IMR-90 (cell line): ENCODE data around the gene PLAAT4. TPM values are rescaled to one million over a fixed set of nuclear protein-coding genes. Genes with fewer than 3 reads are reported as not detected.

Experiments used
- ATAC-seq: fragments of 200-7000 bp; cut with Tn5 transposase; 2 replicates; pipeline ENCODE4 v1.9.1; 2020; ENCODE audit warnings: low read depth, mild to moderate bottlenecking, moderate library complexity
- BruUV-seq: library from RNA; stranded (reverse); fragments of 400-500 nt; replicated peaks from 2 replicates; lab custom pipeline; 2021; lab: Mats Ljungman, UMichigan
- CTCF ChIA-PET: fragments of 300-600 bp; formaldehyde crosslinking; extraction: SDS; loops from one replicate; lab custom pipeline; 2021; ENCODE audit warnings: antibody characterized with exemption; lab: Yijun Ruan, JAX
- POLR2A ChIA-PET: fragments of 300-600 bp; sonication (Branson Sonifier 250); formaldehyde crosslinking; loops from one replicate; lab custom pipeline; 2022; ENCODE audit warnings: antibody characterized with exemption; ENCODE audit not compliant: unreplicated experiment; lab: Charles Lee
- DNase-seq: peaks from one replicate; pipeline ENCODE4 v3.0.0; 2013
- H2AFZ ChIP-seq: replicated peaks from 2 replicates; pipeline ENCODE3; 2013; ENCODE audit warnings: low read length, mild to moderate bottlenecking; ENCODE audit not compliant: poor library complexity
- H2AK5ac ChIP-seq: 2 replicates; pipeline ENCODE4 v1.6.1; 2013; ENCODE audit warnings: low read depth, low read length, inconsistent platforms
- H2AK9ac ChIP-seq: replicated peaks from 2 replicates; pipeline ENCODE3; 2013; ENCODE audit warnings: mild to moderate bottlenecking, low read depth, low read length, moderate library complexity; ENCODE audit not compliant: poor library complexity
- H2BK120ac ChIP-seq: 2 replicates; pipeline ENCODE4 v1.6.1; 2013; ENCODE audit warnings: low read depth, low read length, inconsistent platforms
- H2BK15ac ChIP-seq: 3 replicates; pipeline ENCODE4 v1.6.1; 2013; ENCODE audit warnings: low read depth, low read length, inconsistent platforms
- H2BK20ac ChIP-seq: 2 replicates; pipeline ENCODE4 v1.6.1; 2013; ENCODE audit warnings: low read depth, mild to moderate bottlenecking, inconsistent platforms, low read length, moderate library complexity
- H2BK5ac ChIP-seq: 2 replicates; pipeline ENCODE4 v1.6.1; 2013; ENCODE audit warnings: mild to moderate bottlenecking, low read depth, low read length, inconsistent platforms; ENCODE audit not compliant: poor library complexity, severe bottlenecking
- H3K14ac ChIP-seq: replicated peaks from 2 replicates; pipeline ENCODE4 v1.6.1; 2013; ENCODE audit warnings: low read depth, low read length, inconsistent platforms
- H3K18ac ChIP-seq: 2 replicates; pipeline ENCODE4 v1.6.1; 2013; ENCODE audit warnings: low read depth, low read length, control low read depth
- H3K23ac ChIP-seq: 2 replicates; pipeline ENCODE4 v1.6.1; 2013; ENCODE audit warnings: low read depth, low read length, inconsistent platforms
- H3K27ac ChIP-seq: 2 replicates; pipeline ENCODE4 v1.5.1; 2013; ENCODE audit warnings: mild to moderate bottlenecking, control low read depth, low read length; ENCODE audit not compliant: insufficient read depth
- H3K27me3 ChIP-seq: 2 replicates; pipeline ENCODE4 v1.6.1; 2013; ENCODE audit warnings: low read length; ENCODE audit not compliant: control insufficient read depth, insufficient read depth
- H3K36me3 ChIP-seq: 2 replicates; pipeline ENCODE4 v1.6.1; 2013; ENCODE audit warnings: low read length, mixed read lengths; ENCODE audit not compliant: control insufficient read depth, insufficient read depth
- H3K4ac ChIP-seq: 2 replicates; pipeline ENCODE4 v1.6.1; 2013; ENCODE audit warnings: low read depth, low read length, inconsistent platforms
- H3K4me1 ChIP-seq: 2 replicates; pipeline ENCODE4 v1.6.1; 2013; ENCODE audit warnings: low read length, mixed read lengths; ENCODE audit not compliant: control insufficient read depth, insufficient read depth
- H3K4me2 ChIP-seq: 2 replicates; pipeline ENCODE4 v1.6.1; 2013; ENCODE audit warnings: low read depth, mild to moderate bottlenecking, control low read depth, low read length, moderate library complexity
- H3K4me3 ChIP-seq: 2 replicates; pipeline ENCODE4 v1.5.1; 2013; ENCODE audit warnings: low read depth, mild to moderate bottlenecking, control low read depth, low read length, moderate library complexity; ENCODE audit not compliant: insufficient read depth
- H3K56ac ChIP-seq: 2 replicates; pipeline ENCODE4 v1.6.1; 2013; ENCODE audit warnings: low read length, inconsistent platforms; ENCODE audit not compliant: insufficient read depth; ENCODE audit errors: extremely low read depth
- H3K79me1 ChIP-seq, 2 experiments: 2 replicates each; pipeline ENCODE4 v1.6.1; 2013; ENCODE audit warnings: low read length in 2 of 2, inconsistent platforms in 1 of 2, low read depth in 1 of 2
- H3K9ac ChIP-seq: 2 replicates; pipeline ENCODE4 v1.6.1; 2013; ENCODE audit warnings: low read depth, low read length, control low read depth
- H3K9me1 ChIP-seq: 2 replicates; pipeline ENCODE4 v1.6.1; 2013; ENCODE audit warnings: low read length, inconsistent platforms; ENCODE audit not compliant: insufficient read depth
- H3K9me3 ChIP-seq: 2 replicates; pipeline ENCODE4 v1.6.1; 2013; ENCODE audit warnings: low read length; ENCODE audit not compliant: control insufficient read depth, insufficient read depth
- H4K20me1 ChIP-seq: 2 replicates; pipeline ENCODE4 v1.6.1; 2013; ENCODE audit warnings: low read length, inconsistent platforms; ENCODE audit not compliant: insufficient read depth
- H4K5ac ChIP-seq: 2 replicates; pipeline ENCODE4 v1.6.1; 2013; ENCODE audit warnings: mild to moderate bottlenecking, low read depth, low read length, control low read depth
- H4K8ac ChIP-seq, 2 experiments: 2 replicates each; pipeline ENCODE4 v1.6.1; 2013; ENCODE audit warnings: low read depth in 2 of 2, low read length in 2 of 2, control low read depth in 1 of 2, inconsistent platforms in 1 of 2
- H4K91ac ChIP-seq: 2 replicates; pipeline ENCODE4 v1.6.1; 2013; ENCODE audit warnings: low read depth, low read length, inconsistent platforms; ENCODE audit not compliant: insufficient read depth
- CEBPB ChIP-seq: IDR thresholded peaks from 2 replicates; pipeline ENCODE4 v1.6.1; 2012; ENCODE audit warnings: low read depth, low read length, improper control_type of control experiment
- FOS ChIP-seq: fragments of 150-350 bp; IDR thresholded peaks from 2 replicates; pipeline ENCODE4 v1.6.1; 2016; ENCODE audit warnings: low read depth, low read length
- MAFK ChIP-seq: IDR thresholded peaks from 2 replicates; pipeline ENCODE4 v1.6.1; 2012; ENCODE audit warnings: low read depth, low read length, improper control_type of control experiment
- MAZ ChIP-seq: IDR thresholded peaks from 2 replicates; pipeline ENCODE4 v1.6.1; 2012; ENCODE audit warnings: low read depth, mild to moderate bottlenecking, low read length, improper control_type of control experiment, moderate library complexity, borderline replicate concordance
- NFE2L2 ChIP-seq: fragments of 150-350 bp; IDR thresholded peaks from 2 replicates; pipeline ENCODE4 v1.6.1; 2016; ENCODE audit warnings: low read depth, mild to moderate bottlenecking, low read length
- RAD21 ChIP-seq: IDR thresholded peaks from 2 replicates; pipeline ENCODE4 v1.6.1; 2012; ENCODE audit warnings: low read length, improper control_type of control experiment
- WGBS, 2 experiments: methylation state at CpG; one replicate each; pipeline versions ENCODE4 v1.1.5 to v1.1.7; 2013; ENCODE audit warnings: missing lambda C conversion rate in 2 of 2; ENCODE audit not compliant: insufficient read length in 1 of 2; ENCODE audit errors: extremely low coverage in 2 of 2; 5-methylcytosine and 5-hydroxymethylcytosine counted together
- dilution Hi-C: fragments of 300-500 bp; cut with HindIII; formaldehyde crosslinking; loops from one replicate; pipeline ENCODE4 v1.14.3; 2018; ENCODE audit warnings: low sequenced_read_pairs; ENCODE audit not compliant: unreplicated experiment
- in situ Hi-C: fragments of 300-500 bp; cut with MboI; formaldehyde crosslinking; loops from 3 replicates; pipeline ENCODE4 v1.14.3; 2019; ENCODE audit warnings: low sequenced_read_pairs, inconsistent platforms, mixed read lengths
- intact Hi-C: fragments of 100-400 bp; cut with micrococcal nuclease; formaldehyde crosslinking; loops from 2 replicates; pipeline ENCODE4 v1.10.0; 2022
- polyA plus RNA-seq, 3 experiments: library from polyadenylated mRNA; depleted of rRNA; stranded (reverse); fragments of >200 nt; gene quantifications; 2 replicates each; pipeline ENCODE4 v1.2.3, GENCODE V29; 2012; ENCODE audit warnings: low replicate concordance in 1 of 3
- total RNA-seq: library from RNA; depleted of rRNA; stranded (reverse); fragments of >200 nt; gene quantifications from 2 replicates; pipeline ENCODE4 v1.2.3, GENCODE V29; 2012
- TF ChIP-seq, protein P1 (sequence below): conservative IDR thresholded peaks from 2 replicates; pipeline ENCODE4 v1.5.1; 2012; ENCODE audit warnings: mild to moderate bottlenecking, low read depth, low read length, improper control_type of control experiment
- TF ChIP-seq, protein P2 (sequence below): fragments of 150-350 bp; IDR thresholded peaks from 2 replicates; pipeline ENCODE4 v1.6.1; 2016; ENCODE audit warnings: low read depth, mild to moderate bottlenecking, low read length, moderate library complexity, borderline replicate concordance
- TF ChIP-seq, protein P3 (sequence below): fragments of 150-350 bp; IDR thresholded peaks from 2 replicates; pipeline ENCODE4 v1.6.1; 2017; ENCODE audit warnings: mild to moderate bottlenecking, antibody characterized with exemption, low read length, low read depth

The PLAAT4 gene
- total and polyA plus RNA-seq, 2 of the 4 experiments (the other 2 are of a cell fraction): 0.17 to 0.18 TPM

DNA sequence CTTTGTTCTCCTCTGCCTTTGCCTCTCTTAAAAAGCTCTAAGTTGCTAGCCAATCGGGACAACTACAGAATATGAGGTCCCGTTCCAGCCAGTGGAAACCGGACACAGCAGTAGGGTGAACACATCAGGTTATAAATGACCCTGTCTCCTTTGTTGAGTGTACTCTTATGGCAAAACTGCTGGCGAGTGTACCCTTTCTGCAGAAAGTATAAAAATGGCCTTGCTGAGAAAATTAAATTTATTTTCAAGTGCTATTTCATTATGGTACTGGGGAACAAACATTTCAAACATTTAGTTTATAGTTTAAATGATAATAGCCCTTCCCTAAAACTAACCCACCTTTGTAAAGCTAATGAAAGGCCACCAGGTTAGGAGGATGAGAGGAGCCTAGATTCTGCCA is 36.7 kb upstream of the PLAAT4 start:
- in situ Hi-C loops (loop anchor here (25.0 kb wide), 1 partner anchor 437 kb away; the partner anchor contains the start of gene NAA40), intact Hi-C loops (no loop called here), dilution Hi-C loops (no loop called here)
- H3K4ac ChIP-seq: no peak overlapping the region
- DNase-seq: no peak
- no peaks in the 10 kb centered on the region for H3K4me1 ChIP-seq
- H3K9me1 ChIP-seq: no peaks in the 10 kb centered on the region; the same call in 1 of the 2 replicates
- no peak overlapping the region for H3K4me2 ChIP-seq
- no peak overlapping the region for H4K8ac ChIP-seq
- no peaks in the 10 kb centered on the region for H4K20me1 ChIP-seq
- ChIA-PET POLR2A (no interaction called here), CTCF (no interaction called here)
- peaks cover 7% of the 10 kb centered on the region for H3K9me3 ChIP-seq
- no peak overlapping the region for H3K56ac ChIP-seq
- no peak overlapping the region for H2BK120ac ChIP-seq
- no peaks in the 10 kb centered on the region for H3K36me3 ChIP-seq
- H4K5ac ChIP-seq: no peak overlapping the region
- H3K23ac ChIP-seq: no peak overlapping the region
- no peak overlapping the region for H2AK5ac ChIP-seq
- TF ChIP-seq, protein P1, sequence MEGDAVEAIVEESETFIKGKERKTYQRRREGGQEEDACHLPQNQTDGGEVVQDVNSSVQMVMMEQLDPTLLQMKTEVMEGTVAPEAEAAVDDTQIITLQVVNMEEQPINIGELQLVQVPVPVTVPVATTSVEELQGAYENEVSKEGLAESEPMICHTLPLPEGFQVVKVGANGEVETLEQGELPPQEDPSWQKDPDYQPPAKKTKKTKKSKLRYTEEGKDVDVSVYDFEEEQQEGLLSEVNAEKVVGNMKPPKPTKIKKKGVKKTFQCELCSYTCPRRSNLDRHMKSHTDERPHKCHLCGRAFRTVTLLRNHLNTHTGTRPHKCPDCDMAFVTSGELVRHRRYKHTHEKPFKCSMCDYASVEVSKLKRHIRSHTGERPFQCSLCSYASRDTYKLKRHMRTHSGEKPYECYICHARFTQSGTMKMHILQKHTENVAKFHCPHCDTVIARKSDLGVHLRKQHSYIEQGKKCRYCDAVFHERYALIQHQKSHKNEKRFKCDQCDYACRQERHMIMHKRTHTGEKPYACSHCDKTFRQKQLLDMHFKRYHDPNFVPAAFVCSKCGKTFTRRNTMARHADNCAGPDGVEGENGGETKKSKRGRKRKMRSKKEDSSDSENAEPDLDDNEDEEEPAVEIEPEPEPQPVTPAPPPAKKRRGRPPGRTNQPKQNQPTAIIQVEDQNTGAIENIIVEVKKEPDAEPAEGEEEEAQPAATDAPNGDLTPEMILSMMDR: no peak
- TF ChIP-seq, protein P2, sequence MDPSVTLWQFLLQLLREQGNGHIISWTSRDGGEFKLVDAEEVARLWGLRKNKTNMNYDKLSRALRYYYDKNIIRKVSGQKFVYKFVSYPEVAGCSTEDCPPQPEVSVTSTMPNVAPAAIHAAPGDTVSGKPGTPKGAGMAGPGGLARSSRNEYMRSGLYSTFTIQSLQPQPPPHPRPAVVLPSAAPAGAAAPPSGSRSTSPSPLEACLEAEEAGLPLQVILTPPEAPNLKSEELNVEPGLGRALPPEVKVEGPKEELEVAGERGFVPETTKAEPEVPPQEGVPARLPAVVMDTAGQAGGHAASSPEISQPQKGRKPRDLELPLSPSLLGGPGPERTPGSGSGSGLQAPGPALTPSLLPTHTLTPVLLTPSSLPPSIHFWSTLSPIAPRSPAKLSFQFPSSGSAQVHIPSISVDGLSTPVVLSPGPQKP: no peak
- TF ChIP-seq MAFK: no peak
- TF ChIP-seq FOS: no peak
- no peak for TF ChIP-seq NFE2L2
- TF ChIP-seq, protein P3, sequence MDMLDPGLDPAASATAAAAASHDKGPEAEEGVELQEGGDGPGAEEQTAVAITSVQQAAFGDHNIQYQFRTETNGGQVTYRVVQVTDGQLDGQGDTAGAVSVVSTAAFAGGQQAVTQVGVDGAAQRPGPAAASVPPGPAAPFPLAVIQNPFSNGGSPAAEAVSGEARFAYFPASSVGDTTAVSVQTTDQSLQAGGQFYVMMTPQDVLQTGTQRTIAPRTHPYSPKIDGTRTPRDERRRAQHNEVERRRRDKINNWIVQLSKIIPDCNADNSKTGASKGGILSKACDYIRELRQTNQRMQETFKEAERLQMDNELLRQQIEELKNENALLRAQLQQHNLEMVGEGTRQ: no peak
- no peak for TF ChIP-seq CEBPB
- no peak for TF ChIP-seq RAD21
- no peak for TF ChIP-seq MAZ
- H2BK20ac ChIP-seq: no peak overlapping the region
- H2BK15ac ChIP-seq: no peak overlapping the region
- WGBS, 2 experiments: 72% methylated on average over 3 of the region's 4 CpGs; no CpG with 5 or more reads in 1 of the 2 experiments
- H2AK9ac ChIP-seq: no peak overlapping the region
- H2AFZ ChIP-seq: no peak overlapping the region
- H3K27ac ChIP-seq: no peak overlapping the region
- BruUV-seq: no TSS peak
- H3K9ac ChIP-seq: no peak overlapping the region
- H3K4me3 ChIP-seq: no peak overlapping the region
- peaks cover 6% of the 10 kb centered on the region for H3K27me3 ChIP-seq
- no peak overlapping the region for H2BK5ac ChIP-seq
- no peaks in the 10 kb centered on the region for H3K79me1 ChIP-seq
- no peak overlapping the region for H4K91ac ChIP-seq
- H3K18ac ChIP-seq: no peak overlapping the region
- H3K14ac ChIP-seq: no peak overlapping the region
- no peak for ATAC-seq
